A673 (cell line): ENCODE data around the gene FUZ.

Experiments
- EZH2 ChIP-seq: fragments of 200-600 bp; sonication (generic); IDR thresholded peaks from 2 replicates; pipeline ENCODE4 v1.6.1; 2017; ENCODE audit warnings: borderline replicate concordance, low read depth, mild to moderate bottlenecking, mixed read lengths, antibody characterized with exemption, low read length; ENCODE audit not compliant: poor library complexity, severe bottlenecking
- TF ChIP-seq, protein P1 (sequence below): fragments of 300-800, 200-600 bp; sonication (generic); conservative IDR thresholded peaks from 2 replicates; pipeline ENCODE4 v1.5.1; 2017; ENCODE audit warnings: low read depth, mild to moderate bottlenecking, antibody characterized with exemption, low read length, moderate library complexity, mixed read lengths

DNA sequence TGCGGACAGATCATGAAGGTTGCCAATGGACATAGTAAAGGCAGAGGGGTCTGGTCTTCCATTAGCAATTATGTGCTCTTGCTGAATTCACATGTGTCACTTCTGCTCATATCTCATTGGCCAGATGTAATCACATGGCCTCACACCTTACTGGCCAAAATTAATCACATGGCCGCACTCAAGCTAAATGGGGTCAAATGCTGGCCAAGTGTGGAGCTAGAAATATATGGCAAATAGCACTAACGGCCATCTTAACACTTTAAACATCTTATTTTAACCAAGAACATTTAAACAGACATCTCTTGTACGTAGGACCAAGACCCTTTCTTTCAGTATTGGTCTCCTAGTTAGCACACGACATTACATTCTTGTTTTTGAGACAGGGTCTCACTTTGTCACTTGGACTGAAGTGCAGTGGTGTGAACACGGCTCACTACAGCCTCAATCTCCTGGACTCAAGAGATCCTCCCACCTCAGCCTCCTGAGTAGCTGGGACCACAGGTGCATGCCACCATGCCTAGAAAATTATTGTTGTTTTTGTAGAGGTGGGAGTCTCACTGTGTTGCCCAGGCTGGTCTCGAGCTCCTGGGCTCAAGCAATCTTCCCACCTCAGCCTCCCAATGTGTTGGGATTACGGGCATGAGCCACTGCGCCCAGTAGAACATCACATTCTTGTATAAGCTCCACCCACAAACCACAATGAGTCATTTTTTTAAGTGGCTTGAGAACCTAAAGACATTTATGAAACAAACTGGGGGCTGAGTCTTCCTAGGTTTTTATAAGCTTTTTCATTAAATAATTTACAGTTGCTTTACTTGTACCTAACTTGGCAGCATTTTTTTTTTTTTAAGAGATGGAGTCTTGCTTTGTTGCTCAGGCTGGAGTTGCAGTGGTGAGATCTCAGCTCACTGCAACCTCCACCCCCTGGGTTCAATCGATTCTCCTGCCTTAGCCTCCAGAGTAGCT is 34.9 kb upstream of the FUZ start:
- TF ChIP-seq, protein P1, sequence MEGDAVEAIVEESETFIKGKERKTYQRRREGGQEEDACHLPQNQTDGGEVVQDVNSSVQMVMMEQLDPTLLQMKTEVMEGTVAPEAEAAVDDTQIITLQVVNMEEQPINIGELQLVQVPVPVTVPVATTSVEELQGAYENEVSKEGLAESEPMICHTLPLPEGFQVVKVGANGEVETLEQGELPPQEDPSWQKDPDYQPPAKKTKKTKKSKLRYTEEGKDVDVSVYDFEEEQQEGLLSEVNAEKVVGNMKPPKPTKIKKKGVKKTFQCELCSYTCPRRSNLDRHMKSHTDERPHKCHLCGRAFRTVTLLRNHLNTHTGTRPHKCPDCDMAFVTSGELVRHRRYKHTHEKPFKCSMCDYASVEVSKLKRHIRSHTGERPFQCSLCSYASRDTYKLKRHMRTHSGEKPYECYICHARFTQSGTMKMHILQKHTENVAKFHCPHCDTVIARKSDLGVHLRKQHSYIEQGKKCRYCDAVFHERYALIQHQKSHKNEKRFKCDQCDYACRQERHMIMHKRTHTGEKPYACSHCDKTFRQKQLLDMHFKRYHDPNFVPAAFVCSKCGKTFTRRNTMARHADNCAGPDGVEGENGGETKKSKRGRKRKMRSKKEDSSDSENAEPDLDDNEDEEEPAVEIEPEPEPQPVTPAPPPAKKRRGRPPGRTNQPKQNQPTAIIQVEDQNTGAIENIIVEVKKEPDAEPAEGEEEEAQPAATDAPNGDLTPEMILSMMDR: no peak
- no peak for TF ChIP-seq EZH2
